Left cardiac atrium (tissue), 4 donors: ENCODE results near the gene PI4KB. TPM values are rescaled to one million over a fixed set of nuclear protein-coding genes. Genes with fewer than 3 reads are reported as not detected.
"Not testable (repeated sequence)": the region's sequence is repeated elsewhere in the genome, so short reads cannot be mapped to it uniquely, and the experiment has no call there.

ENCODE experiments used
- ATAC-seq, 2 donors: fragments of 200-7000 bp; cut with Tn5 transposase; one replicate each; pipeline ENCODE4 v1.9.1; 2020; ENCODE audit warnings: mild to moderate bottlenecking in 2 of 2, moderate library complexity in 2 of 2
- DNase-seq: peaks from one replicate; pipeline ENCODE4 v3.0.0-alpha.2; 2020
- intact Hi-C, 2 donors: fragments of 100-400 bp; cut with DNase I; formaldehyde crosslinking; loops; one replicate each; pipeline versions ENCODE4 v1.14.1 to v1.15.1; 2022 to 2023
- long read RNA-seq: library from polyadenylated mRNA; unstranded; transcript quantifications from one replicate; pipeline ENCODE4 v2.0.0, GENCODE V29; 2021
- total RNA-seq, 2 donors: library from RNA; stranded (reverse); fragmentation: NEBNext Ultra II Directional; extraction: Animal tissue kit (Norgen Biotek cat#: 25700); gene quantifications; one replicate each; pipeline ENCODE4 v1.2.1, GENCODE V29; 2021
- donor health status: DM: no; HTN: yes; CAD: no.
- donor health status: DM: no; HTN: yes; CAD: no; lungs with severe emphysema.
- donor health status: DM: yes; HTN: yes; CAD: no.
- donor health status: Dilated cardiomyopathy.

PI4KB gene
- 10 to 100 TPM; 46.3 to 49.4 TPM for total RNA-seq
- long read RNA-seq, transcript PI4KB-203 (11 exons, 3,934 nt), result major isoform, 12 of 290 reads
- long read RNA-seq, partial matches to known transcripts, result 236 of 290 reads
- long read RNA-seq, other reads (novel, unspliced or antisense), result 32 of 290 reads

DNA sequence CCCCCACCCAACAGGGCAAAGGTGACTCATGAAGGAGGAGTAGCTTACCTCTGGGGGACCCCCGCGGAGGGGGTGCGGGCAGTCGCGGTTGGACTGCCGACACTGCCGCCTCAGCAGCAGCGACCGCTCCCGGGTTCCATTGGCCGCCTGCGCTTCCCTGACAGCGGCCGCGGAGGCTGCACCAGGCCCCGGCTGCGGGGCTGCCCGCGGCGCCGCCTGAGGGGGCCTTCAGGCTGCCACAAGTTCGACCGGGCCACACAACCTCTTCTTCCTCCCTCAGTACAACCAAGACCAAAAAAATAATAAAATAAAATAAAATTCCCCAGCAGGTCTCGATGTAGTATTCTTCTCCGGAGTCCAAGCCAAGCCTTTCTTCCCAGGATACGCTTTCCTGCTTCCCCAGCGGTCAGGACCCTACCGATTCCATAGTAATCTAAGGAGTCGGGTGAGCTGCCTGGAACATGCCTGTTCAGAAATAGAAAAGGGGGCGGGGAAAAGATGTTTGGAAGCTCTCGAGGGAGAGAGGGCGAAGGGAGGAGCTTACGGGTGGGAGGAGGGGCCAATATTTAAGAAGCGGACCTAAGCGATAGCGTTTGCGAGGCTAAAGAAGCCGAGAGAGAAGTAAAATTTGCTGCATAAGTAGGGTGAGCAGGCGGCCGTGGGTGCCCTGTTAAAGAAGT is at the start of gene PI4KB:
PI4KB (minus strand) TSS at position 194 of the 680 bp plus-strand sequence. CDS start 10,935 bp downstream, outside the sequence.
- intact Hi-C loops, result no loop called here
- ATAC-seq (peak; percentile 98), DNase-seq (peak; percentile 89)

GRCh38 chr1:151373196-151373595 is 46.0 kb upstream of the PI4KB start:
- intact Hi-C loops, result no loop called here
- no peak for DNase-seq

GRCh38 chr1:151372058-151372934 is 45.1 kb upstream of the PI4KB start, which contains the start of gene SELENBP1:
TSS of gene SELENBP1 (minus strand) at chr1:151372705. CDS start at chr1:151372641, 64 bp downstream.
- DNase-seq, result peak; percentile 91
- intact Hi-C loops, result no loop called here

More at GRCh38 chr1:151373196-151373595, 46.0 kb upstream of the PI4KB start:
- ATAC-seq, result no peak

GRCh38 chr1:151371370-151372057 is 44.3 kb upstream of the PI4KB start:
- DNase-seq (peak; percentile 74), ATAC-seq (peak; percentile 59 to 74)
- intact Hi-C loops, result no loop called here

More at GRCh38 chr1:151372058-151372934, 45.1 kb upstream of the PI4KB start, which contains the start of gene SELENBP1:
- peak; percentile 85 to 88 for ATAC-seq

- intact Hi-C loops, result no loop called here
- ATAC-seq (peak; percentile 12 to 20), DNase-seq (peak; percentile 42)
These were observed 43.1 kb upstream of the PI4KB start for GRCh38 chr1:151370211-151370911.

DNA sequence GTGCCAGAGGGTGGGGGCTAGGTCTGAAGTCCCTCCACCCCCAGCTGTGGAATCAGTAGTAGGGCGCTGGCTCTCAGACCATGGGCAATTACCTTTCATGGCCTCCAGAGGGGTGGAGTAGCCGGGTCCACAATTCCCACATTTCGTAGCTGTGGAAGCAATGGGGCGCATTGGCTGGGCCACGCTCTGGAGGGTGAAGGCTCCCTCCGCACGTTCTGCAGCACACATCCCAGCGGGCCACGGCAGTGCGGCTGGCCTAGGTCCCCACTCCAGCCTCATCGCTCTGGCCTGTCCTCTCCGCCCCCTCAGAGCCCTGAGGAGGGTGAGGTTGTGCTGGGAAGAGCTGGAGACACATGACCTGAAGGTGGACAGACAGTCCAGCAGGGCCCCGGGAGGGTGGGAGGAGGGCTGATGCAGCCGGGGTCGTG is 42.4 kb upstream of the PI4KB start:
- intact Hi-C loops, result no loop called here
- no peak for ATAC-seq
- DNase-seq, result no peak

DNA sequence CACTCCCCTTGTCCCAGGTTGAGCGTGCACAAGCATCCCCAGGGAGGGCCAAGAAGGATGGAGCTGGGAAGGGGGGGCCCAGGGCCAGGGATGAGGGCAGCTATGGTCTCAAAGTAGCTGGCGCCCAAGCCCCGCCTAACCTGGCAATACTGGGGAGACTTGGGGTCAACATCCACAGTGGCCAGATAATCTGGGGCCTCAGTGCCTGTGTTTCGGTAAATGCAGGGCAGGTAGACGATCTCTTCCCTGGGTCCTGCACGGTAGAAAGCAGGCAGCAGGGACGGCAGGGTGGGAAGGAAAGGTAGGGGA is 42.0 kb upstream of the PI4KB start:
- ATAC-seq (no peak), DNase-seq (no peak)
- intact Hi-C loops, result no loop called here

GRCh38 chr1:151368393-151369301 is 41.4 kb upstream of the PI4KB start:
- no peak for DNase-seq
- intact Hi-C loops, result no loop called here
- peak in 1 of 2 donors; percentile 8 for ATAC-seq

DNA sequence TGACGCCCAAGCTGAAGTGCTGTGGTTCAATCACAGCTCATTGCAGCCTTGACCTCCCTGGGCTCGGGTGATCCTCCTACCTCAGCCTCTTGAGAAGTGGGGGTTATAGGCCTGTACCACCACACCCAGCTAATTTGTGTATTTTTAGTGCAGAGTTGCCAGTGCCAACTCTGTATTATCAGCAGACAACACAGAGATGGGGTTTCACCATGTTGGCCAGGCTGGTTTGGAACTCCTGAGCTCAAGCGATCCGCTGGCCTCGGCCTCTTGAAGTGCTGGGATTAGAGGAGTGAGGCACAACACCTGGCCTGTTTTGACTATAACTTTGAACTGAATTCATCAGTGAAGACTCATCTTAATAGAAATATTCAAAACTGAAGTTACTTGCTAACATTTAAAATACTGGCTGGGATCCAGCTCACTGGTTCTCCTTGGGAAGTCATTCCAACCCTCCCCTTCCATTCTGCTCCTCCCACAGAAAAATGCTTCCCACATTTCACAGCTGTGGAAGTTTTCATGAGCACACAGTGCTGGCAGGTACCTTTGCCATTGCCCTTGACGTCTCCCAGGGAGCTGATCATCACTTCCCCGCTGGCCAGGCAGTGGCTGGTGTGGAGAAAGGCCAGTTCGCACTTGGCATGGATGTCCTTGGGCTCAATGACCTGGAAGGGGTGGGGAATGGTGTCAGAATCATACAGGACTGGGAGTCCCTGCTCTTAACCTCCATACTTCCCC is 40.6 kb upstream of the PI4KB start:
- DNase-seq (peak; percentile 46), ATAC-seq (peak in 1 of 2 donors; percentile 28)
- intact Hi-C loops, result no loop called here

GRCh38 chr1:151364996-151365395 is 37.8 kb upstream of the PI4KB start:
- no peak for ATAC-seq
- intact Hi-C loops, result no loop called here
- DNase-seq, result no peak

DNA sequence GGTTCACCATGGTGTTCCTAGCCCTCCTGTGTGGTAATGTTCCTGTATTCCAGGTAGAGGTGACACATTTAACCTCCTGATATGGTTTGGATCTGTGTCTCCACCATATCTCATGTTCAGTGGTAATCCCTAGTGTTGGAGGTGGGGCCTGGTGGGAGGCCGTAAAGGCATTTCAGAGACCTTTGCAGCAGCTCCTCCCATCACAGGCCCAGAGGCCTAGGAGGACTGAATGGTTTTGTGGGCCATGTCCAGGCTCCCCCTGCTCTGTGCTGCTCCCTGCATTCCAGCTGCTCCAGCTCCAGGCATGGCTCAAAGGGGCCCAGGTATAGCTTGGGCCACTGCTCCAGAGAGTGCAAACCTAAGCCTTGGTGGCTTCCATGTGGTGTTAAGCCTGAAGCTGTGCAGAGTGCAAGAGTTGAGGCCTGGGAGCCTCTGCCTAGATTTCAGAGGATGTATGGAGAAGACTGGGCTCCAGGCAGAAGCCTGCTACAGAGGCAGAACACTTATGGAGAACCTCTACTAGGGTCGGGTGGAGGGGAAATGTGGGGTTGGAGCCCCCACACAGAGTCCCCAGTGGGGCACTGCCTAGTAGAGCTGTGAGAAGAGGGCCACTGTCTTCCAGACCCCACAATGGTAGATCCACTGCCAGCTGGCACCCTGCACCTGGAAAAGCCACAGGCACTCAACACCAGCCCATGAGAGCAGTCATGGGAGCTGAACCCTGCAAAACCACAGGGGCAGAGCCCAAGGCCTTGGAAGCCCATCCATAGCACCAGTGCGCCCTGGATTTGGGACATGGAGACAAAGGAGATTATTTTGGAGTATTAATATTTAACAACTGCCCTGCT is 35.3 kb upstream of the PI4KB start:
- no peak for ATAC-seq
- DNase-seq, result no peak
- intact Hi-C loops, result no loop called here

- no peak for DNase-seq
- intact Hi-C loops, result no loop called here
- ATAC-seq, result no peak
These were observed 34.7 kb upstream of the PI4KB start for GRCh38 chr1:151361883-151362282.

DNA sequence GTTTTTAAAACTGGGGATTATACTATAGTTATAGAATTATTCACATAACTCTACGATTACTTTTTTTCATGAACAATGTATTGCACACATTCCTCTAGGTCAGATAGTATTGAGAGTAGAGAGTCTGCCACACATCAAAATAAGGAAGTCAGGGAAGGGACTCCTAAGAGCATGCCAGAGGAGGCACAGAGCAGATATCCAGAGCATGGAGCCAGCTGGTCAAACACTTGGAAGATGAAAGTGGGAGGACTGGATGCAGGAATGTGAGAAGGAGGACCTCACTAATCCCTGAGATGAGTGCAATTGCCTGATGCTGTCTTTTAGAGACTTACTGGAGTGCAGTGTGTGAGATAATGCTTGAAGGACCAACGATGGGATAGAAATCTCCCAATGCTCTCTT is 29.5 kb upstream of the PI4KB start:
- intact Hi-C loops, result no loop called here
- no peak for ATAC-seq
- DNase-seq, result no peak

- DNase-seq, result no peak
- intact Hi-C loops, result no loop called here
- no peak for ATAC-seq
These were observed 25.0 kb upstream of the PI4KB start for GRCh38 chr1:151352021-151352718.

DNA sequence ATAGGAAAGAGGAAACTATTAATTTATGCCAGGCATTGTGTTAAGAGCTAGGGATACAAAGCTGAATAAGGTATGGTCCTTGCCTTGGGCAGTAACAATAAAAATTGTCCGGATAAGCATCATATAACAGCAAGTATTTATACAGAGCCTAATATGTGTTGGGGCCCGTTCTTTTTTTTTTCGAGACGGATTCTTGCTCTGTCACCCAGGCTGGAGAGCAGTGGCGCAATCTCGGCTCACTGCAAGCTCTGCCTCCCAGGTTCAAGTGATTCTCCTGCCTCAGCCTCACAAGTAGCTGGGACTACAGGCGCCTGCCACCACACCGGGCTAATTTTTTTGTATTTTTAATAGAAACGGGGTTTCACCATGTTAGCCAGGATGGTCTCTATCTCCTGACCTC is 23.1 kb upstream of the PI4KB start:
- intact Hi-C loops, DNase-seq, ATAC-seq: not testable (repeated sequence)
